Activated CD8-positive, alpha-beta memory T cell treated with anti-CD3 and anti-CD28 coated beads for 24 hours (primary cell): ENCODE results near the gene RTP3.

Experiments
- DNase-seq: peaks from one replicate; pipeline ENCODE4 v3.0.0-alpha.2; 2020

The RTP3 gene

DNA sequence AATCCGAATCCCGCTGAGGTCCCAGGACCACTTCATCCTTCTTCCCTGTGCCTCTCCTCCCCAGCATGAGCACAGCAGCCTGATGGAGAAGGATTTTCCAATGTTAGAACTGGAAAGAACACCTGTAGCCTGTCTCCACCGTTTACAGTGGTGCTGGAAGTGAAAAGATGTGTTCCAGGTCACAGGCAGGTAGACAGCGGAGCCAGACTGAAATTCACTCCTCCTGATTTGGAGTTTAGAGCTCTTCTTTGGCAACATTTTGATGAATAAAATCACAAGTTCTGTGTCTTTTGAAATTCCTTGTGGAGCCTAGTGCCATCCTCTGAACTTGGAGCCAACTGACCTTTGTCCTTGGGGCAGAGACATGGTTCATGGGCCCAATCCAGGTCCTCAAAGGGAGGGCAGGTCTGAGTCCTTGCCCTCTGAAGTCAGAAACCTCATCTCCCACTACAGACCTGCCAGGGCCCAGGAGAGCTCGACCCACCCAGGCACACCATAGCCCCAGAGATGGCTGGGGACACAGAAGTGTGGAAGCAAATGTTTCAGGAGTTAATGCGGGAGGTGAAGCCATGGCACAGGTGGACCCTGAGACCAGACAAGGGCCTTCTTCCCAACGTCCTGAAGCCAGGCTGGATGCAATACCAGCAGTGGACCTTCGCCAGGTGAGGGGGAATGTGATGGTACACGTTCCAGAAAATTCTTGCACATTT is at the start of gene RTP3:
RTP3 (plus strand) TSS at position 421 of the 710 bp plus-strand sequence; CDS start at position 508, 87 bp downstream.
- peak; percentile 38 for DNase-seq

DNA sequence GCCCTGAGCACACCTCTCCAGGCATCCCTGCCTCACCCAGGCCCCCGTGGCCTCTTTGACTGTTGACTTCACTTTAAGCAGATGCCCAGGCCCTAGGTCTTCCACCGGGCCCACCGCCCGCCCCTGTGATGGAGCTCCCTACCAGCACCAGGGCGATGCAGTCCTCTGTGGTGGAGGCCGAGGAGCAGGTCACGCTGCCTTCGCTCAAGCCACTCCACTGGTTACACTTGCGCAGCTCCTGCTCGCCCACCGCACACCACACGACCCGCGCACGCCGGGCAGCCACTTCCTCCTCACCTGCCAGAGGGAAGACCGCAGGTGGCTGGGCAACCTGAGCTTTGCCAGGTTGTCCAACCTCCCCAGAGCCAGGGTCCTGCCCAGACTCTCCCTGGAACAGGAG is 49.1 kb upstream of the RTP3 start:
- no peak for DNase-seq

DNA sequence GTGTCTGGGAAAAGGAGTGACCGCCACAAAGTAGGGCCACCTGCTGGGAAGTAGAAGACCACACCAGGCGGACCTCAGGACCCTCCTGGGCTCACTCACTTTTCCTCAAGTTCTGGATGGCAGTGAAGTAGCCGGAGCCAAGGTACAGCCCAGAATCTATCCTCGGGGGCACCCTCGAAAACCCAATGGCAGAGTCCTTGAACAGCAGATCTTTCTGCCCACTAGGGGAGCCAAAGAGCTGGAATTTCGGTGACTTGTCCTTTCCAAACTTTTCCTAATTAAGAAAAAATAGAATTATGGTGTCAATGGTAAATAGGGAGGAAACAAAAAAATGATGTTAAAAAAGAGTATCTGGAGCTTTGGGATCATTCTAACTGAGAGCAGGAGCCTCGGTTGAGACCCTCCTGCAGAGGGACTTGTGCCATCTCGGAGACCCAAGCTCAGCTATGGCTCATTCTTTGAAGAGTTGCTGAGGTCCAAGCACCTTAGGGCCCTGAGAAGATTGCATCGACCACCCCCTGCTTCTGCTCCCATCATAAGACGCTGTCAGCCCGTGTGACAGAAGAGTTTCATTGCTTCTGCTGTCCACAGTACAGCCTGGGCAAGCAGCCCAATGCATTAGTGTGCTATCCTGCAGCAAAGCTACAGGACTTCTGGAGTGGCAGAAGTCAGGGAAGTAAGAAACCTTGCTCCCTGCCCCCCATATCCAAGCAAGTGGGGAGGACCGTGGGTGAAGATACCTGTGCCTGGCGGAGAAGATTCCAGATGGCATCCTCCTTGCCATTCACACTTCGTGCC is 47.8 kb upstream of the RTP3 start:
- DNase-seq: no peak

GRCh38 chr3:46453526-46454208 is 44.1 kb upstream of the RTP3 start:
- DNase-seq: no peak

GRCh38 chr3:46454209-46454595 is 43.6 kb upstream of the RTP3 start:
- DNase-seq: no peak

- no peak for DNase-seq
These were observed 43.2 kb upstream of the RTP3 start for GRCh38 chr3:46454606-46455005.

DNA sequence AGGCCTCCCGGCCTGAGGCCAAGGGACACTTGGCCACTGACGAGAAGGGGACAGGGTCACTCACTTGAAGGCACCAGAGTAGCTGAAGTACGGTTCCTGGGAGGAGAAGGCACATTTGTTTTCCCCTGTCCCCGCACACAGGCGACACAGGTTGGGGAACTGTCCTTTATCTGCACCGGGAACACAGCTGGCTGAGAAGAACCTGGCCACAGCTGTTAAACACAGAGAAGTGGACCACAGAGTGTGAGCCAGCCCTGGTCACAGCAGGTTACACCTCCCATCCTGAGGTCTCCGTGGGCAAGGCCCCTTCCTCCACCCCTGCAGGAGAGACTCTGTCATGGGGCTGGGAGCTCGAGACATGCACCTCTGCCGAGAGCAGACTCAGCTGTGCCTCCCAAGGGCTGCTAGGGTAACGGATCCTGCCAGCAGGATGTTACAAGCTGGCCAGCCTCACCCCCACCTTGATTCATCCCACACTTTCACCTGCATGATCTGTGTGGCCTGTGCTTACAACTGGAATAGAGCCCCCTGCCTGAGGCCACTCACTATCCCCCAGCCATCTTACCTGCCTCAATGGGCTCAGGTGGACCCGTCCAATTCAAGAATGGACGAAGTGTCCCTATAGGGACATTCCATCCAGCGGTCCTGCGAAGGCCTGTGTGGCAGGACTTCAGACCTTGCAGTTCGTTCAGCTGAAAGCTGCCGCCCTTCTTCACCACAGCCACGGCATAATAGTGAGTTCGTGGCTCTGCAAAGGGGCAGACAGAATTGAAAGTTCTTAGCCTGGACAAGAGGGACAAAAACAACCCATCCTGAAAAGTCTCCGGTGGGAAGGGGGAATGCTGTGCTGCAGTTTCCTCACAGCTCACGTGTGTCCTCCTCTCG is 42.3 kb upstream of the RTP3 start:
- DNase-seq: no peak

- peak; percentile 40 for DNase-seq
These were observed 41.7 kb upstream of the RTP3 start for GRCh38 chr3:46456118-46456517.

DNA sequence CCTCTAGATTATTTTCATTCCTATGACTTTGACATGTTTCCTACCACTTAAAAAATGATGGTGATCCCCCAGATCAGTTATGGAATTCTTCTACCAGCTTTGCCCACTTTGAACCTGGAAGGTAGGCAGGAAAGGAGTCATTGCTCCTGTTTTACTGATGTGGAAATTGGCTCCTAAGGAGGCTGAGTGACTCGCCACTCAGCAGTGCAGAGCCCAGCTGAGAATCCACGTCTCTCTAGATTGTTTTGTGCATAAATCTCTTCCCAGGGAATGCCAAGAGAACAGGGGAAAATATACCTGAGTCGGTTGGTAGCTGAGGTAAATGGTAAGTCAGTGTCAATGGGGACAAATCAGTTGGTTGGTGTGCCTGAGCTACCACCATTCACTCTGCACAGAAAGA is 37.7 kb upstream of the RTP3 start:
- no peak for DNase-seq

DNA sequence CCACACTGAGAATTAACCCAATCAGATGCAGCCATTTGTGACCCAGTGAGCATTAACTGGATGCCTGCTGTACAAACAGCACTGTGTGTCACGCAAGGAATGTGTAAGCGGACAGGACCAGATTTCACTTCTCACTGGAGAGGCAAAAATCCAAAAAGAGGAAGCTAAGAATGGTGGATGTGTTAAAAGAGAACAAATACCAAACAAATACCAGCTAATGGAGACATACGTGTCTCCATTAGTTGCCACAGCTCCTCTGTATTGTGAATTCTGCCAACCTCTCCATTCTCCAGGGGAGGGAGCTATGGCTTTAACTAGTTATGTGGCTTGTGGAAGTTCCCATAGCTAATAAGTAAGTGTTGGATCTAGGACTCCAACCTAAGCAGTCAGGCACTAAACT is 35.7 kb upstream of the RTP3 start:
- peak; percentile 15 for DNase-seq

DNA sequence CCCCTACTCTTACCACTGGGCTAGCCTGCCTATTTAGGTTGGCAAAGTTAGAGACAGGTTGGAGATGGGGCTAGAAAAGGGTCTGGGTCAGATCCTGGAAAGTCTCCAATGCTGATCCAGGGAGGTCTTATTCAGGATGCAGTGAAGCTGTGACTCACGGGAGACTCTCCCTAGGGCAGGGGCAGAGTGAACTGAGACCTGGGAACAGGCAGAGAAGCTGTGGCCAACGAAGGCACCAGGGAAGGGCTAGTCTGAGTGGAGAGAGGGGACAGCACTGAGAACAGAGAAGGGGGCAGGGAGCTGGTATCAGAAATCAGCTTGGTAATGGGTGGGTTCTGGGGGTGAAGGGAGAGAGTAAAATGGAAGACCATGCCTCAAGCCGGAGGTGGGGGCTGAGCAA is 35.3 kb upstream of the RTP3 start:
- DNase-seq: peak; percentile 33

- peak; percentile 42 for DNase-seq
These were observed 34.5 kb upstream of the RTP3 start for GRCh38 chr3:46463120-46463867.

GRCh38 chr3:46463868-46464241 is 33.9 kb upstream of the RTP3 start:
- peak; percentile 28 for DNase-seq

DNA sequence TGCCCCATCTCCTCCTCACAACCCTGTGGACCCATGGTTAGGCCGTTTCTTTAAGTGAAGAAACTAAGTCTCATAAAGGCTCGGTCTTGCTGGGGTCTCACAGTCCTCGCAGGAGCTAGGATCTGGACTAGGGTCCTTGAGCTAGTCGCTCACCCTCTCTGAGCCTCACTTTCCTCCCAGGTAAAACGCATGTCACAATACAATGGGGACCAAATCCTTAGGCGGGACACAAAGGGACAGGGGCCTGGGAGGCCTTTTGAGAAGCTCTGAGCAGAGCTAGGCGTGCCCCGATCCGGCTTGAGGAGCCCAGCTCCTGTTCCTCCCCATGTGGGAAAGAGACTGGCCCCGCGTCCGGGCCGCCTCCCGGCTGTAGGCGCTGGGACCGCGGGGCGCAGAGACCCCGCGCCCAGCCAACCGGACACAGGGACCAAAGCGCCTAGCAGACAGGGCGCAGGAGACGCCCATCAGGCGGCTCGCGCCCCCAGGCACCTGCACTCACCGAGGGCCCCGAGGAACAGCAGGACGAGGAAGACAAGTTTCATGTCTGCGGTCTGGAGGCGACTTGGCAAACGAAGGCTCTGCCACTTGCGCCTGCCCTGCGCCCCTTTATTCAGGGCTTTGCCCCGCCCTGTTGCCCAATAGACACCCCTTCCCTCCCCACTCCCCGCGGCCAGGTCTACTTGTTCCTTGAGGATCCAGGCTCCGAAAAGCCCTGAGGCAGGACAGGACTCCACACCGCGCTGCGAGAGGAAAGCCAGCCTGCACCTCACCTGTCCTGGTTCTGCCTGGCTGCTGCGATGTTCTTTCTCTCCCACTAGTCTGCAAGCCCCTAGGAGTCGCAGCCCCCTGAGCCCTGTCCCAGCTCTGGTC is 33.2 kb upstream of the RTP3 start, which contains the start of gene LTF:
LTF (minus strand) TSS at position 580 of the 870 bp plus-strand sequence; CDS start at position 542, 38 bp downstream.
- peak; percentile 54 for DNase-seq

DNA sequence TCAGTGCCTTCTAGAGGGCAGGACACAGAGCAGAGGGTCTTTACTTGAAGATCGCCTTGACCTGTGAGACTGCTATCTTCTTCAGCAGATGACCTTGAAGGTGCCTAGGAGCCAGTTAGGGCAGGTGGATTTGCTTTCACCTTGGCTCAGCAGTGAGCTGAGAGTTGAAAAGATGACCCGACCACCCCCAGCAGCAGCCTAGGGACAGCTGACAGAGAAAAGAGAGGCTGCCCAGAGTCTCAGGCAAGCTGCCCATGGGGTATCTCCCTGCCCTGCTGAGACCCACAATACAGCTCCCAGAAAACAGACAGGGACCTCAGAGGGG is 32.6 kb upstream of the RTP3 start:
- peak; percentile 33 for DNase-seq

DNA sequence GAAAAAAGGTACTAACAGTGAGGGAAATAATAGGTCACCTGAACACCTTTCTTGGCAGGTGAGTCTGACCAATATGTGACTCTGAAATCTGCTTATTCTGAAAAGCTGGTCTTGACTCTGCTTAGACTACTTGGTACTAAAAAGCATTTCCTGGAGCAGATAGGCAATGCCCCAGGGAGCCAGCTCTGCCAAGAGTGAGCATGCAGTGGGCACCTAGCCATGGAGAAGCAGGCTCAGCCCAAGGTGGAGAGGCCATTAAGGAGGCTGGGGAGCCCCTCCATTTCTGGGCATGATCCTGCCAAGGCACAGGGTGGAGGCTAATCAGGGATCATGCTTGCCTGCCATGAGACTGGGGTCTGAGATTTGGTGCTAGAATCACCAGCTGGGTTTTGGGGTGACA is 31.5 kb upstream of the RTP3 start:
- peak; percentile 41 for DNase-seq

DNA sequence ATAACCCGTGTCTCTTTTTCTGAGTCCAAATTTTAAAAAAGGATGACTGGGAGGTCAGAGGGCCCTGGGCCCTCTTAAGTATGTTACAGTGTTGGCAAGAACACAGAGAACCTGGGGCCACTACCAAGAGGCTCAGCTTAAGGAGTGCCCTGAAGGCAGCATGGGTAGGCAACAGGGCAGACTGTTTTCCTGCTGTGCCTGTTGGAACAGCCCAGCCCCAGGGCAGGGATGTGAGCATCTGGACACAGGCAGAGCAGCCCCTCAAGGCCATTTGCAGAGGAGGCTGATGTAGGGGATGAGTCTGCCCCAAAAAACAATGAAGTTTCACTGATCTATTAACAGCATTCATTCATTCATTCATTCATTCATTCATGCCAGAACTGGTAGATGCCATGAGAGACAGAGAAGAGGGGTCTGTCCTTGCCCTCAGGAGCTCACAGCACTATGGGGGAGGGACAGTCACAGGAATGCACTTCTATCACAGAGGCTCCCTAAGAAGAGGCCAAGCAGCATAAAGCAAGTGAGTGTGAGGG is 30.8 kb upstream of the RTP3 start:
- DNase-seq: peak; percentile 24

DNA sequence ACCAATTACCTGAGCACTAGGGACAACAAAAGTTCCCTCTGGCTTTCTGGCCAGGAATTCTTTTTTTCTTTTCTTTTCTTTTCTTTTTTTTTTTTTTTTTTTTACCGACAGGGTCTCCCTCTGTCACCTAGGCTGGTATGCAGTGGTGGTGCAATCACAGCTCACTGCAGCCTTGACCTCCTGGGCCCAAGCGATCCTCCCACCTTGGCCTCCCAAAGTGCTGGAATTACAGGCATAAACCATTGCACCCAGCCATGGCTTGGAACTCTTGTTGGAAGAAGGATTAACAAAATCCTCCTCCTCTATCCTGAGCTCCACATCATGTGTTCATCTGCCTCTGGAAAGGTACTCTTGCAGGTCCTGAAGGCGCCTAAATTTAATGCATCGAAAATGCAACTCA is 30.2 kb upstream of the RTP3 start:
- peak; percentile 17 for DNase-seq

GRCh38 chr3:46468753-46469600 is 28.8 kb upstream of the RTP3 start:
- peak; percentile 33 for DNase-seq
